ENCODE measurements around the gene GABRG3. TPM values are rescaled to one million over a fixed set of nuclear protein-coding genes. Genes with fewer than 3 reads are reported as not detected.
A peak's percentile ranks its signal among the peaks of the same experiment; 100 is the strongest.

The GABRG3 gene
- total and polyA plus RNA-seq, 2 experiments from 2014 or later = 0.10 to 1.4 TPM

DNA sequence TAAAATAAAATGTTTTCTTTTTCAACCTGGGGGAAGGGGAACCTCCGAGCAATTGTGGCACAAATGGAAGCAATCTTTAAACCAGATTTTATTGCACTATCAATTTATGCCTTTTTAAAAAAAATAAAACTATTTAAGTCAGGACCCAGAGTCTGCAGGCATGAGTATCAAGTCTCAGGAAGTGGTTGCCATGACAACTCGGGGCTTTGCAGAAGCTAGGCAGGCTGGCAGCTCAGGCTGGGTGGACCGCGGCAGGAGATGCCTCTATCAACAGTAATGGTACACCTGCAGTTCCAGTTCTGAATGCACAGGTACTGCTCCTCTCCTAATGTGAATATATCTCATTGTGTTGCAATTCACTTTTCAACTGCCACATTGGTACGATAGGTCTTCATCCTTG lies 447.7 kb downstream of the GABRG3 start:
- Histone ChIP-seq H3K27ac (ENCODE audit: low read depth) (no peak overlapping the region), H3K79me2 (replicated peaks; ENCODE audit: insufficient read depth) (no peaks in the 10 kb centered on the region), H4K20me1 (replicated peaks; ENCODE audit: insufficient read depth) (no peaks in the 10 kb centered on the region), H3K4me2 (no peak overlapping the region), H3F3A (replicated peaks; ENCODE audit: low read depth) (no peaks in the 10 kb centered on the region), H3K27me3 (ENCODE audit: insufficient read depth) (no peaks in the 10 kb centered on the region), H3K36me3 (ENCODE audit: insufficient read depth) (no peaks in the 10 kb centered on the region), H2AFZ (no peak overlapping the region), H3K9me2 (ENCODE audit: insufficient read depth) (0 out of 2 replicates have a peak, but pooled peaks cover 5% of the 10 kb centered on the region), H3K4me3 (no peak overlapping the region), H3K4me1 (ENCODE audit: insufficient read depth) (peaks cover 10% of the 10 kb centered on the region)
- ATAC-seq (peak; percentile 74), DNase-seq (ENCODE audit: low spot score) (peak; percentile 78)
- Mint-ChIP-seq H3K4me3 (no peak overlapping the region), H3K4me1 (peaks cover 19% of the 10 kb centered on the region), H3K9me3 (no peaks in the 10 kb centered on the region; the same call in 2 of the 3 replicates), H3K36me3 (ENCODE audit: low read depth) (no peaks in the 10 kb centered on the region), H3K27ac (no peak overlapping the region), H3K27me3 (ENCODE audit: insufficient read depth, low read depth, poor library complexity) (no peaks in the 10 kb centered on the region)
- no peak for TF ChIP-seq ZNF114 (CRISPR knock-in tag; IDR thresholded peaks at IDR 0.05)
- no peak for TF ChIP-seq NANOG (IDR thresholded peaks at IDR 0.05; ENCODE audit: borderline replicate concordance)
- TF ChIP-seq EZH2phosphoT487 (IDR thresholded peaks at IDR 0.05; ENCODE audit: unreplicated experiment) = no peak

GRCh38 chr15:27422997-27423396 lies 452.0 kb downstream of the GABRG3 start:
- Mint-ChIP-seq H3K27ac (no peak overlapping the region), H3K36me3 (ENCODE audit: low read depth) (no peaks in the 10 kb centered on the region), H3K27me3 (ENCODE audit: insufficient read depth, low read depth, poor library complexity) (no peaks in the 10 kb centered on the region), H3K9me3 (no peaks in the 10 kb centered on the region; the same call in 2 of the 3 replicates), H3K4me1 (peaks cover 3% of the 10 kb centered on the region; the same call in 1 of the 3 replicates), H3K4me3 (no peak overlapping the region)
- Histone ChIP-seq H3K79me2 (replicated peaks; ENCODE audit: insufficient read depth) (no peaks in the 10 kb centered on the region), H3K9me2 (ENCODE audit: insufficient read depth) (no peaks in the 10 kb centered on the region), H3K4me2 (no peak overlapping the region), H2AFZ (no peak overlapping the region), H3K4me1 (ENCODE audit: insufficient read depth) (no peaks in the 10 kb centered on the region), H3K4me3 (no peak overlapping the region), H3K27me3 (ENCODE audit: insufficient read depth) (no peaks in the 10 kb centered on the region), H3K36me3 (ENCODE audit: insufficient read depth) (no peaks in the 10 kb centered on the region), H3K27ac (ENCODE audit: low read depth) (no peak overlapping the region), H4K20me1 (replicated peaks; ENCODE audit: insufficient read depth) (no peaks in the 10 kb centered on the region), H3F3A (replicated peaks; ENCODE audit: low read depth) (no peaks in the 10 kb centered on the region)
- no peak for DNase-seq (ENCODE audit: low spot score)
- ATAC-seq = no peak
- TF ChIP-seq JUNB (IDR thresholded peaks at IDR 0.05; ENCODE audit: unreplicated experiment) = no peak
- no peak for TF ChIP-seq ZNF114 (CRISPR knock-in tag; IDR thresholded peaks at IDR 0.05)
- no peak for TF ChIP-seq CREB1 (CRISPR knock-in tag; IDR thresholded peaks at IDR 0.05; ENCODE audit: low read depth)
- no peak for TF ChIP-seq ZNF462 (CRISPR knock-in tag; IDR thresholded peaks at IDR 0.05)
- TF ChIP-seq, protein P1, sequence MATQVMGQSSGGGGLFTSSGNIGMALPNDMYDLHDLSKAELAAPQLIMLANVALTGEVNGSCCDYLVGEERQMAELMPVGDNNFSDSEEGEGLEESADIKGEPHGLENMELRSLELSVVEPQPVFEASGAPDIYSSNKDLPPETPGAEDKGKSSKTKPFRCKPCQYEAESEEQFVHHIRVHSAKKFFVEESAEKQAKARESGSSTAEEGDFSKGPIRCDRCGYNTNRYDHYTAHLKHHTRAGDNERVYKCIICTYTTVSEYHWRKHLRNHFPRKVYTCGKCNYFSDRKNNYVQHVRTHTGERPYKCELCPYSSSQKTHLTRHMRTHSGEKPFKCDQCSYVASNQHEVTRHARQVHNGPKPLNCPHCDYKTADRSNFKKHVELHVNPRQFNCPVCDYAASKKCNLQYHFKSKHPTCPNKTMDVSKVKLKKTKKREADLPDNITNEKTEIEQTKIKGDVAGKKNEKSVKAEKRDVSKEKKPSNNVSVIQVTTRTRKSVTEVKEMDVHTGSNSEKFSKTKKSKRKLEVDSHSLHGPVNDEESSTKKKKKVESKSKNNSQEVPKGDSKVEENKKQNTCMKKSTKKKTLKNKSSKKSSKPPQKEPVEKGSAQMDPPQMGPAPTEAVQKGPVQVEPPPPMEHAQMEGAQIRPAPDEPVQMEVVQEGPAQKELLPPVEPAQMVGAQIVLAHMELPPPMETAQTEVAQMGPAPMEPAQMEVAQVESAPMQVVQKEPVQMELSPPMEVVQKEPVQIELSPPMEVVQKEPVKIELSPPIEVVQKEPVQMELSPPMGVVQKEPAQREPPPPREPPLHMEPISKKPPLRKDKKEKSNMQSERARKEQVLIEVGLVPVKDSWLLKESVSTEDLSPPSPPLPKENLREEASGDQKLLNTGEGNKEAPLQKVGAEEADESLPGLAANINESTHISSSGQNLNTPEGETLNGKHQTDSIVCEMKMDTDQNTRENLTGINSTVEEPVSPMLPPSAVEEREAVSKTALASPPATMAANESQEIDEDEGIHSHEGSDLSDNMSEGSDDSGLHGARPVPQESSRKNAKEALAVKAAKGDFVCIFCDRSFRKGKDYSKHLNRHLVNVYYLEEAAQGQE (IDR thresholded peaks at IDR 0.05; ENCODE audit: unreplicated experiment) = no peak
- no peak for TF ChIP-seq EZH2phosphoT487 (IDR thresholded peaks at IDR 0.05; ENCODE audit: unreplicated experiment)
- no peak for TF ChIP-seq STAT1 (IDR thresholded peaks at IDR 0.05; ENCODE audit: unreplicated experiment)
- TF ChIP-seq EZH2 (IDR thresholded peaks at IDR 0.05; ENCODE audit: low read depth, unreplicated experiment) = no peak
- TF ChIP-seq NANOG (IDR thresholded peaks at IDR 0.05; ENCODE audit: borderline replicate concordance) = no peak
- TF ChIP-seq POLR2AphosphoS5 (IDR thresholded peaks at IDR 0.05; ENCODE audit: low read depth) = no peak
- TF ChIP-seq, protein P2, sequence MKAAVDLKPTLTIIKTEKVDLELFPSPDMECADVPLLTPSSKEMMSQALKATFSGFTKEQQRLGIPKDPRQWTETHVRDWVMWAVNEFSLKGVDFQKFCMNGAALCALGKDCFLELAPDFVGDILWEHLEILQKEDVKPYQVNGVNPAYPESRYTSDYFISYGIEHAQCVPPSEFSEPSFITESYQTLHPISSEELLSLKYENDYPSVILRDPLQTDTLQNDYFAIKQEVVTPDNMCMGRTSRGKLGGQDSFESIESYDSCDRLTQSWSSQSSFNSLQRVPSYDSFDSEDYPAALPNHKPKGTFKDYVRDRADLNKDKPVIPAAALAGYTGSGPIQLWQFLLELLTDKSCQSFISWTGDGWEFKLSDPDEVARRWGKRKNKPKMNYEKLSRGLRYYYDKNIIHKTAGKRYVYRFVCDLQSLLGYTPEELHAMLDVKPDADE (IDR thresholded peaks at IDR 0.05) = no peak
- TF ChIP-seq ZNF331 (CRISPR knock-in tag; IDR thresholded peaks at IDR 0.05; ENCODE audit: low read depth) = no peak

Data from GM23338 (cell line).